ENCODE data around the gene IL19. TPM values are rescaled to one million over a fixed set of nuclear protein-coding genes. Genes with fewer than 3 reads are reported as not detected.

The IL19 gene
- polyA plus RNA-seq, 4 donors = not detected

GRCh38 chr1:206728697-206728987 is 41.9 kb upstream of the IL19 start:
- WGBS, 3 donors = 78 to 93% (median 92%) methylated on average over 9 of the region's 9 CpGs
- H3K27me3 ChIP-seq (ENCODE audit: control insufficient read depth in 3 of 3, insufficient read depth in 3 of 3, low read length in 3 of 3) = no peaks in the 10 kb centered on the region
- no peak overlapping the region for H3K4me3 ChIP-seq (ENCODE audit: low read depth in 1 of 3, low read length in 3 of 3)
- H3K36me3 ChIP-seq (ENCODE audit: control insufficient read depth in 3 of 3, insufficient read depth in 2 of 3, low read depth in 1 of 3, low read length in 3 of 3) = peaks cover 18 to 62% (median 27%) of the 10 kb centered on the region in 3 donors
- DNase-seq (no peak), FAIRE-seq (no peak)
- no peak overlapping the region for H3K27ac ChIP-seq (ENCODE audit: low read depth in 1 of 3, low read length in 2 of 3)
- H3K9me3 ChIP-seq (ENCODE audit: control insufficient read depth in 2 of 2, insufficient read depth in 1 of 2, low read depth in 1 of 2, low read length in 1 of 2) = no peaks in the 10 kb centered on the region
- peaks cover 5 to 11% (median 5%) of the 10 kb centered on the region in 3 donors for H3K4me1 ChIP-seq (ENCODE audit: control insufficient read depth in 3 of 3, insufficient read depth in 2 of 3, low read depth in 1 of 3, low read length in 2 of 3)

- Histone ChIP-seq H3K4me3 (ENCODE audit: low read depth in 1 of 3, low read length in 3 of 3) (no peak overlapping the region), H3K4me1 (ENCODE audit: control insufficient read depth in 3 of 3, insufficient read depth in 2 of 3, low read depth in 1 of 3, low read length in 2 of 3) (peaks cover under 1 to 7% (median 5%) of the 10 kb centered on the region in 3 donors), H3K27me3 (ENCODE audit: control insufficient read depth in 3 of 3, insufficient read depth in 3 of 3, low read length in 3 of 3) (no peaks in the 10 kb centered on the region), H3K27ac (ENCODE audit: low read depth in 1 of 3, low read length in 2 of 3) (no peak overlapping the region), H3K36me3 (ENCODE audit: control insufficient read depth in 3 of 3, insufficient read depth in 2 of 3, low read depth in 1 of 3, low read length in 3 of 3) (peaks cover 21 to 62% (median 27%) of the 10 kb centered on the region in 3 donors), H3K9me3 (ENCODE audit: control insufficient read depth in 2 of 2, insufficient read depth in 1 of 2, low read depth in 1 of 2, low read length in 1 of 2) (no peaks in the 10 kb centered on the region)
- FAIRE-seq = no peak
- WGBS, 3 donors = 93 to 95% (median 95%) methylated on average over 6 of the region's 6 CpGs
- DNase-seq = no peak
Observed at GRCh38 chr1:206729050-206729449, 41.5 kb upstream of the IL19 start.

GRCh38 chr1:206729507-206729906 is 41.1 kb upstream of the IL19 start:
- DNase-seq (no peak), FAIRE-seq (no peak)
- Histone ChIP-seq H3K4me1 (ENCODE audit: control insufficient read depth in 3 of 3, insufficient read depth in 2 of 3, low read depth in 1 of 3, low read length in 2 of 3) (peaks cover 0 to 6% (median 2%) of the 10 kb centered on the region in 3 donors), H3K36me3 (ENCODE audit: control insufficient read depth in 3 of 3, insufficient read depth in 2 of 3, low read depth in 1 of 3, low read length in 3 of 3) (peaks cover 21 to 64% (median 27%) of the 10 kb centered on the region in 3 donors), H3K9me3 (ENCODE audit: control insufficient read depth in 2 of 2, insufficient read depth in 1 of 2, low read depth in 1 of 2, low read length in 1 of 2) (no peaks in the 10 kb centered on the region), H3K27ac (ENCODE audit: low read depth in 1 of 3, low read length in 2 of 3) (no peak overlapping the region), H3K27me3 (ENCODE audit: control insufficient read depth in 3 of 3, insufficient read depth in 3 of 3, low read length in 3 of 3) (no peaks in the 10 kb centered on the region), H3K4me3 (ENCODE audit: low read depth in 1 of 3, low read length in 3 of 3) (no peak overlapping the region)
- WGBS, 3 donors = 89% methylated on average over 3 of the region's 3 CpGs

GRCh38 chr1:206732508-206732907 is 38.1 kb upstream of the IL19 start:
- Histone ChIP-seq H3K9me3 (ENCODE audit: control insufficient read depth in 2 of 2, insufficient read depth in 1 of 2, low read depth in 1 of 2, low read length in 1 of 2) (no peaks in the 10 kb centered on the region), H3K4me3 (ENCODE audit: low read depth in 1 of 3, low read length in 3 of 3) (no peak overlapping the region), H3K4me1 (ENCODE audit: control insufficient read depth in 3 of 3, insufficient read depth in 2 of 3, low read depth in 1 of 3, low read length in 2 of 3) (no peaks in the 10 kb centered on the region), H3K36me3 (ENCODE audit: control insufficient read depth in 3 of 3, insufficient read depth in 2 of 3, low read depth in 1 of 3, low read length in 3 of 3) (peaks cover 23 to 90% (median 27%) of the 10 kb centered on the region in 3 donors), H3K27ac (ENCODE audit: low read depth in 1 of 3, low read length in 2 of 3) (no peak overlapping the region), H3K27me3 (ENCODE audit: control insufficient read depth in 3 of 3, insufficient read depth in 3 of 3, low read length in 3 of 3) (no peaks in the 10 kb centered on the region)
- DNase-seq (no peak), FAIRE-seq (no peak)
- 86 to 90% (median 87%) methylated on average over 11 of the region's 11 CpGs for WGBS, 3 donors

- no peaks in the 10 kb centered on the region for H3K27me3 ChIP-seq (ENCODE audit: control insufficient read depth in 3 of 3, insufficient read depth in 3 of 3, low read length in 3 of 3)
- no peak overlapping the region for H3K4me3 ChIP-seq (ENCODE audit: low read depth in 1 of 3, low read length in 3 of 3)
- no peak overlapping the region for H3K27ac ChIP-seq (ENCODE audit: low read depth in 1 of 3, low read length in 2 of 3)
- FAIRE-seq (no peak), DNase-seq (no peak)
- H3K36me3 ChIP-seq (ENCODE audit: control insufficient read depth in 3 of 3, insufficient read depth in 2 of 3, low read depth in 1 of 3, low read length in 3 of 3) = peaks cover 23 to 95% (median 27%) of the 10 kb centered on the region in 3 donors
- no peaks in the 10 kb centered on the region for H3K9me3 ChIP-seq (ENCODE audit: control insufficient read depth in 2 of 2, insufficient read depth in 1 of 2, low read depth in 1 of 2, low read length in 1 of 2)
- 84 to 88% (median 87%) methylated on average over 11 of the region's 11 CpGs for WGBS, 3 donors
- H3K4me1 ChIP-seq (ENCODE audit: control insufficient read depth in 3 of 3, insufficient read depth in 2 of 3, low read depth in 1 of 3, low read length in 2 of 3) = no peaks in the 10 kb centered on the region
Observed at GRCh38 chr1:206732992-206733391, 37.6 kb upstream of the IL19 start.

GRCh38 chr1:206734499-206735142 is 36.0 kb upstream of the IL19 start:
- peaks cover 20 to 83% (median 23%) of the 10 kb centered on the region in 3 donors for H3K36me3 ChIP-seq (ENCODE audit: control insufficient read depth in 3 of 3, insufficient read depth in 2 of 3, low read depth in 1 of 3, low read length in 3 of 3)

GRCh38 chr1:206735553-206736031 is 35.0 kb upstream of the IL19 start:
- no peaks in the 10 kb centered on the region for H3K27me3 ChIP-seq (ENCODE audit: control insufficient read depth in 3 of 3, insufficient read depth in 3 of 3, low read length in 3 of 3)
- FAIRE-seq (no peak), DNase-seq (no peak)
- peaks cover 0 to 6% (median 0%) of the 10 kb centered on the region in 3 donors for H3K4me1 ChIP-seq (ENCODE audit: control insufficient read depth in 3 of 3, insufficient read depth in 2 of 3, low read depth in 1 of 3, low read length in 2 of 3)
- WGBS, 3 donors = 71 to 77% (median 75%) methylated on average over 5 of the region's 5 CpGs
- peaks cover 18 to 73% (median 18%) of the 10 kb centered on the region in 3 donors for H3K36me3 ChIP-seq (ENCODE audit: control insufficient read depth in 3 of 3, insufficient read depth in 2 of 3, low read depth in 1 of 3, low read length in 3 of 3)
- no peaks in the 10 kb centered on the region for H3K9me3 ChIP-seq (ENCODE audit: control insufficient read depth in 2 of 2, insufficient read depth in 1 of 2, low read depth in 1 of 2, low read length in 1 of 2)
- no peak overlapping the region for H3K27ac ChIP-seq (ENCODE audit: low read depth in 1 of 3, low read length in 2 of 3)
- no peak overlapping the region for H3K4me3 ChIP-seq (ENCODE audit: low read depth in 1 of 3, low read length in 3 of 3)

More at GRCh38 chr1:206734499-206735142, 36.0 kb upstream of the IL19 start:
- Histone ChIP-seq H3K27me3 (ENCODE audit: control insufficient read depth in 3 of 3, insufficient read depth in 3 of 3, low read length in 3 of 3) (no peaks in the 10 kb centered on the region), H3K4me1 (ENCODE audit: control insufficient read depth in 3 of 3, insufficient read depth in 2 of 3, low read depth in 1 of 3, low read length in 2 of 3) (peaks cover 0 to 6% (median 0%) of the 10 kb centered on the region in 3 donors), H3K9me3 (ENCODE audit: control insufficient read depth in 2 of 2, insufficient read depth in 1 of 2, low read depth in 1 of 2, low read length in 1 of 2) (no peaks in the 10 kb centered on the region), H3K27ac (ENCODE audit: low read depth in 1 of 3, low read length in 2 of 3) (no peak overlapping the region), H3K4me3 (ENCODE audit: low read depth in 1 of 3, low read length in 3 of 3) (no peak overlapping the region)
- FAIRE-seq = no peak
- WGBS, 3 donors = 62 to 66% (median 66%) methylated on average over 9 of the region's 9 CpGs
- DNase-seq = peak; percentile 48 to 53

- Histone ChIP-seq H3K4me3 (ENCODE audit: low read depth in 1 of 3, low read length in 3 of 3) (no peak overlapping the region), H3K27ac (ENCODE audit: low read depth in 1 of 3, low read length in 2 of 3) (peak overlapping the region in 1 of 3 donors; percentile 76), H3K36me3 (ENCODE audit: control insufficient read depth in 3 of 3, insufficient read depth in 2 of 3, low read depth in 1 of 3, low read length in 3 of 3) (peaks cover 10 to 58% (median 11%) of the 10 kb centered on the region in 3 donors), H3K9me3 (ENCODE audit: control insufficient read depth in 2 of 2, insufficient read depth in 1 of 2, low read depth in 1 of 2, low read length in 1 of 2) (no peaks in the 10 kb centered on the region), H3K27me3 (ENCODE audit: control insufficient read depth in 3 of 3, insufficient read depth in 3 of 3, low read length in 3 of 3) (no peaks in the 10 kb centered on the region), H3K4me1 (ENCODE audit: control insufficient read depth in 3 of 3, insufficient read depth in 2 of 3, low read depth in 1 of 3, low read length in 2 of 3) (peaks cover 0 to 6% (median 0%) of the 10 kb centered on the region in 3 donors)
- FAIRE-seq (no peak), DNase-seq (peak in 1 of 2 donors; percentile 27)
- WGBS, 3 donors = 76 to 86% (median 77%) methylated on average over 14 of the region's 14 CpGs
Observed at GRCh38 chr1:206736878-206737728, 33.5 kb upstream of the IL19 start.

Measured in small intestine (tissue), 7 donors.